Duodenal mucosa (tissue), 2 donors: ENCODE measurements around the gene TAL1.

Experiments used
- H3K27ac ChIP-seq: one replicate; pipeline ENCODE4 v1.7.0; 2013; ENCODE audit warnings: low read depth, low read length
- H3K27me3 ChIP-seq, 2 donors: one replicate each; pipeline ENCODE4 v1.7.0; 2013; ENCODE audit warnings: low read length in 2 of 2, control low read depth in 1 of 2; ENCODE audit not compliant: insufficient read depth in 2 of 2, control insufficient read depth in 1 of 2
- H3K36me3 ChIP-seq, 2 donors: one replicate each; pipeline ENCODE4 v1.7.0; 2013; ENCODE audit warnings: low read length in 2 of 2, control low read depth in 1 of 2; ENCODE audit not compliant: insufficient read depth in 2 of 2, control insufficient read depth in 1 of 2
- H3K4me1 ChIP-seq, 2 donors: one replicate each; pipeline ENCODE4 v1.7.0; 2013; ENCODE audit warnings: low read length in 2 of 2, control low read depth in 1 of 2; ENCODE audit not compliant: insufficient read depth in 2 of 2, control insufficient read depth in 1 of 2
- H3K4me3 ChIP-seq, 2 donors: one replicate each; pipeline ENCODE4 v1.7.0; 2013; ENCODE audit warnings: low read length in 2 of 2, low read depth in 1 of 2
- H3K9ac ChIP-seq, 2 donors: one replicate each; pipeline ENCODE4 v1.7.0; 2013; ENCODE audit warnings: low read length in 2 of 2, low read depth in 1 of 2
- H3K9me3 ChIP-seq, 2 donors: one replicate each; pipeline ENCODE4 v1.7.0; 2013; ENCODE audit warnings: low read length in 2 of 2, control low read depth in 1 of 2; ENCODE audit not compliant: control insufficient read depth in 1 of 2

TAL1 gene

DNA sequence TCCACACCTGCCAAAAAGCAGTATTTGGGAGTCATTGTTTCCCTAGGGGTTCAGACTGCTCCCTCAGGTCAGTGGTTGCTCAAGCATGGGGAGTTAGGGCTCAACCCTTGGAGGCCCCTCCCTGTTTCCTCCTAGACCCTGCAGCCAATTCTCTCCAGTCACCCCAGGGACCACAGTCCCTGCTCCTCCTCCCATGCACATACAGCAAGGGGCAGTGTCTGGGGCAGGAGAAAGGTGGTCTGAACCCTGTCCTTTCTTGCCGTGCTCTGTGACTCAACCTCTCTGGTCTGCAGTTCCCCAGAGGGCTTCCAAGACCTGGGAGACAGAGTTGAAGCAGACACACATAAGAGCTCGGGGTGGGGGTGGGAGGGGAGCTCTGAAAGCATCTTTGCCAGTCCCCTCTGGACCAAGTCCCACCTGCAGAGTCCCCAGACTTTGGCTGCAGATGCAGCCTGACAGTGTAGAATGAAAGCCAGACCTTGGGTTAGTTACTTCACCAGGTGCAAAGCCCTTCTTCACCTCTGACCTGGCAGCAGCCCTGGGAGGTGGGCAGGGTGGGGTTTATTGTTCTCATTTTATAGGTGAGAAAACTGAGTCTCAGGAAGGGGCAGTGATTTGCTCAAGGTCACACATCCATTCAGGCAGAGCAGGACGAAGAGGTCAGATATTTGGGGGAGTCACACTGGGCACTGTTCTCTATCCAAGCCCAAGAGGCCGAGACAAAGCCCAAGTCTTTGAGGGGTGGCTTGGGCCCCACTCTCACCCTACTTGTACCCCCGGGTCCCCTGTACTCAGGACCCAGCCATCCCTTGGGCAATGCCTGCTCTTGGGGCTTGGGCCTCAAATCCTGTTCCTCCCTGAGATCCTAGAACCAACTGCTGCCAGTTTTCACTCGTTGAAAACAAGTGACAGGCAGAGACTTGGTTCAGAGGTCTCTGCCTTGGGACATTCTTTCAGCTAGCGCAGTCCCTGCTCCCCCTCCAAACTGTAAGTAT, 42.9 kb downstream of the TAL1 start:
- no peaks in the 10 kb centered on the region for H3K27me3 ChIP-seq
- peak overlapping the region; percentile 58 for H3K27ac ChIP-seq
- H3K36me3 ChIP-seq: no peaks in the 10 kb centered on the region
- no peaks in the 10 kb centered on the region for H3K9me3 ChIP-seq
- peak overlapping the region; percentile 4 to 63 for H3K4me3 ChIP-seq
- peak overlapping the region; percentile 20 to 71 for H3K9ac ChIP-seq
- H3K4me1 ChIP-seq: peaks cover 46 to 60% of the 10 kb centered on the region in 2 donors

DNA sequence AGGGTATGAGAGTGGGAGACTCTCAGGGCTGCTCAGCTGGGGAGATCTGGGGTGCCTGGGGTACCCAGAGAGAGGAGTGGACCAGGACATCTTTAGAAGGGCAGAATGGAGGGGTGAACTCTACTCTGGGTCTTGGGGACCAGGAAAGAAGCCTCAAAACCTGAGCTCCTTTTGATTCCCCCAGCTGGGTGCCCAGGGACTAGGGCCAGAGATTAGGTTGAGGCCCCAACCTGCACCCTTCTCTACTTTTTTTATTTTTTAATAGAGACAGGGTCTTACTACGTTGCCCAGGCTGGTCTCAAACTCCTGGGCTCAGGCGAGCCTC, 44.1 kb downstream of the TAL1 start:
- Histone ChIP-seq H3K4me1 (peaks cover 43 to 57% of the 10 kb centered on the region in 2 donors), H3K9ac (no peak overlapping the region), H3K9me3 (no peaks in the 10 kb centered on the region), H3K4me3 (no peak overlapping the region), H3K36me3 (no peaks in the 10 kb centered on the region), H3K27me3 (no peaks in the 10 kb centered on the region), H3K27ac (no peak overlapping the region)

DNA sequence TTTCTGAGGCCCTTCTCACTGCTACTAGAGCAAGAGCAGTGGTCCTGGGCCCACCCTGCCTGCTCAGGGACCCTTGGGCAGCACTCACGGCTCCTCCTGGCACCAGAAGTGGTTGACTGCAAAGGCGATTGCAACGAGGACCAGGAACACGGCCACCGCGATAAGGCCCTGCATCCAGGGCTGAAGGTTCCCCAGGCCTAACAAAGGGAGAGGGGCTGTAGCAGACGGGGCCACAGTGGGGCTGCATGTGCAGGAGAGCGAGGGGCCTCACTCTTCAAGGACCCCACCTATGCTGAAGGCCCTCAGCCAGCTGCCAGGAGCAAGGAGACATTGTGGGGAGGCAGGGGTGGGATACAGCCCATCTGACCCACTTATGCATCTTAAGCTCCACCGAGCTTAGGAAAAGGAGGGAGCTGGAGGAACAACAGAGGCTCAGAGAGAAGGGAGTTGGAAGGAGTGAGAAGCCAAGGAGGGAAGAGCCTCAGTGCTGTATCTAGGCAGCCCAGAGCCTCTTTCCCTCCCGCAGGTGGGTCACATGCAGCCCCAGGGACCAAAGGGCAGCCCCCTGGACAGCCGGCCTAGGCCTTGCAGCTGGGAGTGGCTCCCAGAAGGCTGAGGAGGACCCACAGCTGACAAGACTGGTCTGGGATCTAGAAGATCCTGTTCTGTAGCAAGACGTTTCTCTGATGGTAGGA, 44.6 kb downstream of the TAL1 start:
- Histone ChIP-seq H3K9ac (no peak overlapping the region), H3K27ac (no peak overlapping the region), H3K4me1 (peaks cover 38 to 52% of the 10 kb centered on the region in 2 donors), H3K9me3 (no peaks in the 10 kb centered on the region), H3K4me3 (no peak overlapping the region), H3K27me3 (no peaks in the 10 kb centered on the region), H3K36me3 (no peaks in the 10 kb centered on the region)

DNA sequence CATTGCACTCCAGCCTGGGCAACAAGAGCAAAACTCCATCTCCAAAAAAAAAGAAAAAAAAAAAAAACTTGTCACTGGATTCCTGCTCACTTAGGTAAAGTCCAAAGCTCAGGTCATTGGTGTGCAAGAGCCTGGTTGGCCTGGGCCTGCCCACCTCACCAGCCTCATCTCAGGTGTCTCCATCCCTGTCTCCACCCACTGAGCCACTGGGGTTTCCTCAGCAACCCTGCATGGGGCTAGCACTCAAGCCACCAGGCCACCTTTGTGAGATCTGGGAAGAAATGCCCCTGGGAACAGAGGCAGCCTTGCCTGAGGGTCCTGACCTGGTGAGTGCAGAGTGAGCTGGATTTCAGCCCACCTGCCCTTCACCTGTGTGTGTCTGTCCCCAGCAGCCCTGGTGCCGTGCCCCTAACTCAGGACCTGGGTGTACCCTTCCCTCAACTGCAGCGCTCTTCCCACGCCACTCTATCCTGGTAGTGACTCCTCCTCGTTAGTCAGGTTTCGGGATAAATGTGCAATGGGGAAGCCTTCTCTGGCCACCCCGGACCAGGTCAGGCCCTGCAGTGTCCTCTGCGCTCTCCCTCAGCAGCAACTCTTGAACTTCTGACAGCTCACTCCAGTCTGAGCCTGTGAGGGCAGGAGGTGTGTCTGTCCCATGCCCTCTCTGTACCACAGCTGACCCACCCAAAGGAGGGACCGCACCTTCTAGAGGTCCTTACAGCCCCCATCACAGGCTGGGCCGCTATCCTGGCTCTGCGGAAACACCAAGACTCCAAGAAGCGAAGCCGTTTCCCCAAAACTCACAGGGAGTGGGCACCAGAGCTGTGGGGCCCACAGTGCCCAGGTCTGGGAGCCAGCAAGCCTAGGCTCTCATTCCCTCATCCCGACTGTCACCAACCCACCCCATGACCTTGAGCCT, 45.5 kb downstream of the TAL1 start:
- H3K4me1 ChIP-seq: peaks cover 29 to 48% of the 10 kb centered on the region in 2 donors
- H3K9me3 ChIP-seq: no peaks in the 10 kb centered on the region
- H3K36me3 ChIP-seq: no peaks in the 10 kb centered on the region
- no peaks in the 10 kb centered on the region for H3K27me3 ChIP-seq
- H3K27ac ChIP-seq: no peak overlapping the region
- no peak overlapping the region for H3K4me3 ChIP-seq
- H3K9ac ChIP-seq: no peak overlapping the region

DNA sequence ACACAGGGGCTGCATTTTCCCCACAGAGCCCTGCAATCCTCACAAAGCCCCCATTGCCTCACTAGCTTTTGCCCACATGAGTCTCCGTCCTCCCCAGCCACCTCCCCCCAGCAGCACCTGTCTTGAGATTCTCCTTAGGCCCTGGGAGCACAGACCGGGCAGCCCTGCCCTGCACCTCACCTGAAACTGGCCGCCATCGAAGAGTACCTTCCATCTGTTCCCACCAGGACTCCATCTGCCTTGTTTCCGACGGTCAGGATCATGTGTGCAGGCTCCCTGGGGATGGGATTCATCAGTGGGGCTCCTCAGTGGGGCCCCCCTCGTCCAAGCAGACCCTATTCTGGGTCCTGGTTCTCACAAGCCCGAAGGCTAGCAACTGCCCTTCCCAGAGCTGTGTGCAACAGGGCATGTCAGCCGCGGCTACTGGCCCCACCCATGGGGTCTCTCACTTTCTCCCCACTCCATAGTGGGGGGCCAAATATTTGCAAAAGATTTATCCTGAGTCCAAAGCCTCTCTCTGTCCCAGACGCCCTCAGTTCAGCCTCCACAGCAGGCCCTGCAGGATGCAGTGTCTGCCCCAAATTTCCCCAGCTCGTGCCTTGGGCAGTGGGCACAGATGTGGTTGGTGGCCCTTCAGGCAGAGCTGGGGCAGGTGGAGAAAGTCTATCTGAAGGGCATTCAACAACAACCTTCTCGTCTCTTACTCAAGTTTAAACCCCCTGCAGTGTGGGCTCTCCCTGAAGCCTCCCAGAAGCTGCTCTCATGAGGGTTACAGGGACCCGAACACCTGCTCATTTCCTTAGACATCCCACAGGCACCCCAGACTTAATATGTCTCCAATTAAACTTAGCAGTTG, 47.0 kb downstream of the TAL1 start:
- H3K9me3 ChIP-seq: no peaks in the 10 kb centered on the region
- H3K27ac ChIP-seq: peak overlapping the region; percentile 10
- H3K27me3 ChIP-seq: peaks cover 0 to 5% of the 10 kb centered on the region in 2 donors
- no peak overlapping the region for H3K9ac ChIP-seq
- H3K36me3 ChIP-seq: no peaks in the 10 kb centered on the region
- peaks cover 20 to 48% of the 10 kb centered on the region in 2 donors for H3K4me1 ChIP-seq
- no peak overlapping the region for H3K4me3 ChIP-seq

DNA sequence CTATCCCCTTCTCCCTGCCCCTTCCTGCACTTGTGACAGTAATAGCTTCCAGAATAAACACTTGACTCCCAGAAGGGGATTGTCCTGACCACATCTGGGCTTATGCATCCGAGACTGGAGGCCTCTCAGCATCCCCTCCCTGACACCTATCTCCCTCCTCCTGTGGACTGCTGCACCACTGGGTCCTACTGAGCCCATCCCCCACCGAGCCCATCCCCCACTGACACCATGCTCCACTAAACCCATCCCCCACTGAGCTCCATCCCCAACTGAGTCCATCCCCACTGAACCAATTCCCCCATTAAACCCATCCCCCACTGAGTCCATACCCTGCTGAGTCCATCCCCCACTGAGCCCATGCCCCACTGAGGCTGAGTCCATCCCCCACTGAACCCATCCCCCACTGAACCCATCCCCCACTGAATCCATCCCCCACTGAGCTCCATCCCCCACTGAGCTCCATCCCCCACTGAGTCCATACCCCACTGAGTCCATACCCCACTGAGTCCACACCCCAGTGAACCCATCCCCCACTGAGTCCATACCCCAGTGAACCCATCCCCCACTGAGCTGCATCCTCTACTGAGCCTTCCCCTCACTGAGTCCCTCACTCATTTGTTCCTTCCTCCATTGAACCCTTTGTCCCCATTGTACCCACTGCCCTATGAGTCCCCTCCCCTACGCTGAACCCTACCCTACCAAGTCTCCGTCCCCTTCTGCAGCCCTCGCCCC, 47.8 kb downstream of the TAL1 start:
- no peak overlapping the region for H3K4me3 ChIP-seq
- H3K4me1 ChIP-seq: peaks cover 20 to 48% of the 10 kb centered on the region in 2 donors
- H3K9me3 ChIP-seq: no peaks in the 10 kb centered on the region
- H3K27ac ChIP-seq: no peak overlapping the region
- H3K36me3 ChIP-seq: no peaks in the 10 kb centered on the region
- H3K27me3 ChIP-seq: peaks cover 0 to 6% of the 10 kb centered on the region in 2 donors
- H3K9ac ChIP-seq: no peak overlapping the region

DNA sequence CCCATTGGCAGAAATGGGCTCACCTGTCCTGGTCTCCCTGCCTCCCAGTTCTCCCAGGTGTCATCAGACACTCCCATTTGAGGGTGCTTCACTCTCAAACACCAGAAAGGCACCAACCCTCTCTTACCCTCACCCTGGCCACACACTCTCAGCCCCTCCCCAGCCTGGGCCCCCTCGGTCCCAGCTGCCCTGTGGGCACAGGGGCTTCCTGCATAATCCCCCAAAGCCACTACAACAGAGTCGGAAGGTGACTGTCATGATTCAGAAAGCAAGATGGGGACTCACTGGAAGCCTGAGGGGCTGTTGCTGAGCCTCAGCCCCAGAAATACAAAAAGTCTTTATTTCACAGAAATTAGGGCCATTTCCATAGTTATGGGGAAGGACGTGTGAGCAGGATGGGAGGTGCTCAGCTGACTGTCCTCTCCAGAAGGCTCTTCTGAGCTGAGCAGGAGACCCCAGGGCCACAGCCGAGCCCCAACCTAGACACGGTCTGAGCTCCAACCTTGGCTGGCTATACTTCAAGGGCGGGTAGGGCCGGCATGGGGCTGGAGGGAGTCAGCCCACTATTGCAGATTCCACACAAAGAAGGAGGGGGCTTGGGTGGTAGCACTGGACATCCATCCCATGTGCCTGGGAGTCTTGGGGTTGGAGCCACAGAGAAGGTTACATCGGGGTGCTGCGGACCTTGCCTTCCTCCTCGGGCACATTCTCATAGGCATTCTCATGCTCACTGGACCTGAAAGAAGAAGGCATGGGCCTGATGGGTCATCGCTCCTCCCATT, 48.5 kb downstream of the TAL1 start:
- H3K36me3 ChIP-seq: no peaks in the 10 kb centered on the region
- H3K9ac ChIP-seq: no peak overlapping the region
- H3K27ac ChIP-seq: no peak overlapping the region
- H3K4me1 ChIP-seq: peaks cover 16 to 42% of the 10 kb centered on the region in 2 donors
- H3K4me3 ChIP-seq: no peak overlapping the region
- peaks cover 0 to 6% of the 10 kb centered on the region in 2 donors for H3K27me3 ChIP-seq
- H3K9me3 ChIP-seq: no peaks in the 10 kb centered on the region

DNA sequence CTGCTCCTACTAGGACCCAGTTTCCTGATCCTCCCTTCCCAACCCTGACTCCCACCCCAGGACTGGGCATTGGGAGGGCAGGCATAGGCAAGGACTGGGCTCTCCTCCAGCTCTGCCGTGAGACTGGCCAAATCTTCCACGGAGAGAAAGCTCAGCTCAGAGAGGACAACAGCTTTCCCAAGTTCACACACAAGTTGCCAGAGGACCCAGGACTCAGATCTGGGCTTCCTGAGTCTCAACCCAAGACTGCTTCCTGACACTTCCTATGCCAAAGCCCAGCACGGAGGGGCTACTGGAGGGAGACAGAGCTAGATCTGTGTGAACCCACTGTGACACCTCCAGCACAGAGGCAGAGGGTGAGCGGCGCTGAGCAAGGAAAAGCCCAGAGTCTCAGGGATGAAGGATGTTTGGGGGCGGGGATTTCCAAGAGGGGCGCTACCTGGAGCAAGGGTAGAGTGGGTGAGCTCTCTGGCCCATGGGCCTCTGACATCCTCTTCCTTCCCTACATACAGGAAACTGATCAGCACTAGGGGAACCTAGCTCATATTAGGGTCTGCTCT, 49.3 kb downstream of the TAL1 start:
- Histone ChIP-seq H3K4me3 (no peak overlapping the region), H3K4me1 (peaks cover 14 to 36% of the 10 kb centered on the region in 2 donors), H3K27ac (no peak overlapping the region), H3K9ac (no peak overlapping the region), H3K27me3 (peaks cover 0 to 6% of the 10 kb centered on the region in 2 donors), H3K36me3 (no peaks in the 10 kb centered on the region), H3K9me3 (no peaks in the 10 kb centered on the region)
